ENCODE data around the gene CARMIL1. TPM values are rescaled to one million over a fixed set of nuclear protein-coding genes. Genes with fewer than 3 reads are reported as not detected.

CARMIL1 gene
- total RNA-seq, 1 experiment from 2014 or later = 23.6 TPM

DNA sequence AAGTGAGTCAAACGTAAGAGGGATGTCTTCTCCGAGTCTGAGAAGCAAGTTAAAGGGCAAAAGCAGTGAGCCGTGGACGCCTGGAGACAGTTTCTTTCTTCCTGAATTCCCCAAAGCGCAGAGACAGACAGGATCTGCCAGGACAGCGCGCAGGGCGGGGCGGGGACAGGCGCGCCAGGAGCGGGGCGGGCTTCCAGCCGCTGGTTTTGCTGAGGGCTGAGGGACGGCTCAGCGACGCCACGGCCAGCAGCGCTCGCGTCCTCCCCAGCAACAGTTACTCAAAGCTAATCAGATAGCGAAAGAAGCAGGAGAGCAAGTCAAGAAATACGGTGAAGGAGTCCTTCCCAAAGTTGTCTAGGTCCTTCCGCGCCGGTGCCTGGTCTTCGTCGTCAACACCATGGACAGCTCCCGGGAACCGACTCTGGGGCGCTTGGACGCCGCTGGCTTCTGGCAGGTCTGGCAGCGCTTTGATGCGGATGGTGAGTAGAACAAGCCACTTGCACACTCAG is 372.9 kb downstream of the CARMIL1 start, which contains the start of gene SCGN:
Gene SCGN, plus strand, starts transcription at position 209 of the 509 bp plus-strand sequence. Its CDS starts 189 bp downstream, at position 398.
- peak; percentile 83 for DNase-seq
- Mint-ChIP-seq H3K4me3 (peak within 1 kb of the TSS; percentile 55 to 74), H3K27me3 (ENCODE audit: low read depth) (peaks cover 68% of the 10 kb centered on the region), H3K4me1 (peaks cover 6 to 9% of the 10 kb centered on the region in 2 experiments; a peak in 3 of 4 replicates), H3K36me3 (ENCODE audit: insufficient read depth in 1 of 3, low read depth in 3 of 3) (no peaks in the 10 kb centered on the region), H3K9me3 (no peaks in the 10 kb centered on the region), H3K27ac (no peak within 1 kb of the TSS)
- Histone ChIP-seq H4K20me1 (ENCODE audit: control insufficient read depth, insufficient read depth, insufficient read length) (no peaks in the 10 kb centered on the region), H3K79me2 (ENCODE audit: insufficient read depth, low read length) (no peaks in the 10 kb centered on the region), H4K8ac (replicated peaks; ENCODE audit: insufficient read length, low read depth, low read length) (no peak within 1 kb of the TSS), H2BK15ac (ENCODE audit: low read depth, low read length) (no peak within 1 kb of the TSS), H3K79me1 (ENCODE audit: insufficient read depth, low read depth, low read length, poor library complexity, severe bottlenecking) (no peaks in the 10 kb centered on the region), H4K5ac (ENCODE audit: insufficient read length, low read depth, low read length) (no peak within 1 kb of the TSS), H3K23ac (ENCODE audit: insufficient read length, low read depth, low read length) (no peak within 1 kb of the TSS), H3K27me3 (ENCODE audit: insufficient read depth, low read length) (peaks cover 4% of the 10 kb centered on the region), H3K27ac (ENCODE audit: insufficient read length, low read depth, low read length) (no peak within 1 kb of the TSS), H2BK12ac (ENCODE audit: insufficient read length, low read depth, low read length) (no peak within 1 kb of the TSS), H2AK5ac (ENCODE audit: insufficient read length, low read length) (no peak within 1 kb of the TSS), H3K56ac (ENCODE audit: insufficient read length, low read depth, low read length) (no peak within 1 kb of the TSS), H3K4me1 (ENCODE audit: insufficient read depth, low read length) (no peaks in the 10 kb centered on the region), H3K4ac (ENCODE audit: low read depth, low read length) (no peak within 1 kb of the TSS), H2BK5ac (ENCODE audit: insufficient read length, low read length) (no peak within 1 kb of the TSS), H2BK120ac (ENCODE audit: low read depth, low read length, poor library complexity, severe bottlenecking) (no peak within 1 kb of the TSS), H3K14ac (ENCODE audit: insufficient read depth, low read length) (no peak within 1 kb of the TSS), H3T11ph (ENCODE audit: low read length) (no peak within 1 kb of the TSS), H3K4me2 (ENCODE audit: insufficient read depth, insufficient read length, low read length) (peak within 1 kb of the TSS; percentile 55), H3K9me3 (ENCODE audit: control insufficient read depth, low read depth, low read length) (no peaks in the 10 kb centered on the region), H3K23me2 (ENCODE audit: insufficient read length, low read depth, low read length, poor library complexity, severe bottlenecking) (no peaks in the 10 kb centered on the region), H2AFZ (ENCODE audit: low read length) (no peak within 1 kb of the TSS), H4K91ac (ENCODE audit: insufficient read length, low read depth, low read length) (no peak within 1 kb of the TSS), H2BK20ac (ENCODE audit: low read depth, low read length, poor library complexity, severe bottlenecking) (no peak within 1 kb of the TSS), H3K18ac (ENCODE audit: insufficient read length, low read depth, low read length) (no peak within 1 kb of the TSS), H3K9ac (ENCODE audit: extremely low read depth, insufficient read length, low read length) (no peak within 1 kb of the TSS)
- TF ChIP-seq, protein P1, sequence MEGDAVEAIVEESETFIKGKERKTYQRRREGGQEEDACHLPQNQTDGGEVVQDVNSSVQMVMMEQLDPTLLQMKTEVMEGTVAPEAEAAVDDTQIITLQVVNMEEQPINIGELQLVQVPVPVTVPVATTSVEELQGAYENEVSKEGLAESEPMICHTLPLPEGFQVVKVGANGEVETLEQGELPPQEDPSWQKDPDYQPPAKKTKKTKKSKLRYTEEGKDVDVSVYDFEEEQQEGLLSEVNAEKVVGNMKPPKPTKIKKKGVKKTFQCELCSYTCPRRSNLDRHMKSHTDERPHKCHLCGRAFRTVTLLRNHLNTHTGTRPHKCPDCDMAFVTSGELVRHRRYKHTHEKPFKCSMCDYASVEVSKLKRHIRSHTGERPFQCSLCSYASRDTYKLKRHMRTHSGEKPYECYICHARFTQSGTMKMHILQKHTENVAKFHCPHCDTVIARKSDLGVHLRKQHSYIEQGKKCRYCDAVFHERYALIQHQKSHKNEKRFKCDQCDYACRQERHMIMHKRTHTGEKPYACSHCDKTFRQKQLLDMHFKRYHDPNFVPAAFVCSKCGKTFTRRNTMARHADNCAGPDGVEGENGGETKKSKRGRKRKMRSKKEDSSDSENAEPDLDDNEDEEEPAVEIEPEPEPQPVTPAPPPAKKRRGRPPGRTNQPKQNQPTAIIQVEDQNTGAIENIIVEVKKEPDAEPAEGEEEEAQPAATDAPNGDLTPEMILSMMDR (conservative IDR thresholded peaks at IDR 0.05) = no peak
- WGBS (ENCODE audit: extremely low coverage, insufficient read length, low lambda C conversion rate) = no CpG with 5 or more reads among the region's 35 CpGs

Data from H9 (cell line).